T-helper 17 cell (primary cell): ENCODE data around the gene PTPRD. TPM values are rescaled to one million over a fixed set of nuclear protein-coding genes. Genes with fewer than 3 reads are reported as not detected.
A peak's percentile ranks its signal among the peaks of the same experiment; 100 is the strongest.

Experiments used
- ATAC-seq: fragments of 150-1000 bp; cut with Tn5 transposase; 2 replicates; pipeline ENCODE4 v1.10.0; 2021; ENCODE audit warnings: mild to moderate bottlenecking, moderate library complexity
- DNase-seq, 3 donors: peaks; one replicate each; pipeline versions ENCODE4 v3.0.0 to v3.0.0-alpha.2; 2020 to 2021
- H3K9me3 ChIP-seq: one replicate; pipeline ENCODE4 v1.7.0; 2013; ENCODE audit warnings: low read length, mild to moderate bottlenecking; ENCODE audit not compliant: control insufficient read depth, poor library complexity, severe bottlenecking
- H3K27ac Mint-ChIP-seq: one replicate; pipeline ENCODE4 v1.8.0; 2022; ENCODE audit warnings: mild to moderate bottlenecking, moderate library complexity, mixed read lengths
- H3K27me3 Mint-ChIP-seq: one replicate; pipeline ENCODE4 v1.8.0; 2022; ENCODE audit warnings: mixed read lengths
- H3K36me3 Mint-ChIP-seq: one replicate; pipeline ENCODE4 v1.8.0; 2022; ENCODE audit warnings: low read depth, mixed read lengths
- H3K4me1 Mint-ChIP-seq: one replicate; pipeline ENCODE4 v1.8.0; 2022; ENCODE audit warnings: mild to moderate bottlenecking, mixed read lengths
- H3K4me3 Mint-ChIP-seq: one replicate; pipeline ENCODE4 v1.8.0; 2022; ENCODE audit warnings: mild to moderate bottlenecking, moderate library complexity, mixed read lengths
- total RNA-seq, 4 donors: library from RNA in 2 of 4; stranded (reverse) in 2 of 4; gene quantifications; one replicate each; pipeline ENCODE4 v1.2.3 and lab custom pipeline; 2022 to 2026

PTPRD gene
- not detected for total RNA-seq
- 0 to 0.08 reads per million in 2 donors for total RNA-seq (lab: John Stamatoyannopoulos, UW)

GRCh38 chr9:10612641-10613398, at the start of gene PTPRD:
Gene PTPRD, minus strand, starts transcription at chr9:10613002.
- DNase-seq (no peak), ATAC-seq (no peak)
- H3K4me1 Mint-ChIP-seq, result no peaks in the 10 kb centered on the region
- H3K36me3 Mint-ChIP-seq, result no peaks in the 10 kb centered on the region
- H3K9me3 ChIP-seq, result no peaks in the 10 kb centered on the region
- H3K27me3 Mint-ChIP-seq, result peaks cover 16% of the 10 kb centered on the region
- peak within 1 kb of the TSS; percentile 25 for H3K4me3 Mint-ChIP-seq
- H3K27ac Mint-ChIP-seq, result no peak within 1 kb of the TSS

GRCh38 chr9:10661994-10662393, 49.2 kb upstream of the PTPRD start:
- H3K9me3 ChIP-seq, result no peaks in the 10 kb centered on the region
- DNase-seq (no peak), ATAC-seq (no peak)
- no peaks in the 10 kb centered on the region for H3K27me3 Mint-ChIP-seq
- no peak overlapping the region for H3K4me3 Mint-ChIP-seq
- no peak overlapping the region for H3K27ac Mint-ChIP-seq
- H3K4me1 Mint-ChIP-seq, result no peaks in the 10 kb centered on the region
- no peaks in the 10 kb centered on the region for H3K36me3 Mint-ChIP-seq

GRCh38 chr9:10661376-10661775, 48.6 kb upstream of the PTPRD start:
- Mint-ChIP-seq H3K27me3 (no peaks in the 10 kb centered on the region), H3K36me3 (no peaks in the 10 kb centered on the region), H3K4me3 (no peak overlapping the region), H3K27ac (no peak overlapping the region), H3K4me1 (no peaks in the 10 kb centered on the region)
- ATAC-seq, result no peak
- DNase-seq, result no peak
- no peaks in the 10 kb centered on the region for H3K9me3 ChIP-seq

- Mint-ChIP-seq H3K27me3 (no peaks in the 10 kb centered on the region), H3K27ac (no peak overlapping the region)
Observed at GRCh38 chr9:10651012-10651411, 38.2 kb upstream of the PTPRD start.

GRCh38 chr9:10649076-10649475, 36.3 kb upstream of the PTPRD start:
- DNase-seq, result no peak
- no peaks in the 10 kb centered on the region for H3K9me3 ChIP-seq
- no peak for ATAC-seq

More at GRCh38 chr9:10651012-10651411, 38.2 kb upstream of the PTPRD start:
- no peaks in the 10 kb centered on the region for H3K4me1 Mint-ChIP-seq
- H3K4me3 Mint-ChIP-seq, result no peak overlapping the region
- H3K9me3 ChIP-seq, result no peaks in the 10 kb centered on the region
- ATAC-seq, result no peak
- no peak for DNase-seq
- H3K36me3 Mint-ChIP-seq, result no peaks in the 10 kb centered on the region

GRCh38 chr9:10633785-10634184, 21.0 kb upstream of the PTPRD start:
- no peaks in the 10 kb centered on the region for H3K9me3 ChIP-seq
- no peaks in the 10 kb centered on the region for H3K36me3 Mint-ChIP-seq

More at GRCh38 chr9:10649076-10649475, 36.3 kb upstream of the PTPRD start:
- H3K4me3 Mint-ChIP-seq, result no peak overlapping the region
- H3K27me3 Mint-ChIP-seq, result no peaks in the 10 kb centered on the region
- H3K4me1 Mint-ChIP-seq, result no peaks in the 10 kb centered on the region
- H3K27ac Mint-ChIP-seq, result no peak overlapping the region
- H3K36me3 Mint-ChIP-seq, result no peaks in the 10 kb centered on the region

GRCh38 chr9:10614196-10614800, 1.5 kb upstream of the PTPRD start:
- Mint-ChIP-seq H3K27ac (no peak overlapping the region), H3K27me3 (peaks cover 16% of the 10 kb centered on the region), H3K4me3 (no peak overlapping the region), H3K4me1 (no peaks in the 10 kb centered on the region), H3K36me3 (no peaks in the 10 kb centered on the region)
- H3K9me3 ChIP-seq, result no peaks in the 10 kb centered on the region
- ATAC-seq, result no peak
- no peak for DNase-seq

More at GRCh38 chr9:10633785-10634184, 21.0 kb upstream of the PTPRD start:
- H3K4me1 Mint-ChIP-seq, result no peaks in the 10 kb centered on the region
- no peaks in the 10 kb centered on the region for H3K27me3 Mint-ChIP-seq
- no peak for ATAC-seq
- H3K4me3 Mint-ChIP-seq, result no peak overlapping the region
- H3K27ac Mint-ChIP-seq, result no peak overlapping the region
- no peak for DNase-seq

GRCh38 chr9:10613419-10613818, 617 bp upstream of the PTPRD start:
- H3K9me3 ChIP-seq, result no peaks in the 10 kb centered on the region
- DNase-seq, result no peak
- H3K36me3 Mint-ChIP-seq, result no peaks in the 10 kb centered on the region
- no peak overlapping the region for H3K27ac Mint-ChIP-seq
- H3K4me1 Mint-ChIP-seq, result no peaks in the 10 kb centered on the region
- H3K27me3 Mint-ChIP-seq, result peaks cover 16% of the 10 kb centered on the region
- H3K4me3 Mint-ChIP-seq, result no peak overlapping the region
- ATAC-seq, result no peak

GRCh38 chr9:10605388-10605787, 7.4 kb downstream of the PTPRD start:
- Mint-ChIP-seq H3K4me1 (no peaks in the 10 kb centered on the region), H3K36me3 (no peaks in the 10 kb centered on the region), H3K4me3 (no peak overlapping the region), H3K27me3 (no peaks in the 10 kb centered on the region), H3K27ac (no peak overlapping the region)
- DNase-seq, result no peak
- no peak for ATAC-seq
- no peaks in the 10 kb centered on the region for H3K9me3 ChIP-seq

GRCh38 chr9:10604927-10605326, 7.9 kb downstream of the PTPRD start:
- no peaks in the 10 kb centered on the region for H3K4me1 Mint-ChIP-seq
- H3K36me3 Mint-ChIP-seq, result no peaks in the 10 kb centered on the region
- no peaks in the 10 kb centered on the region for H3K27me3 Mint-ChIP-seq
- H3K9me3 ChIP-seq, result no peaks in the 10 kb centered on the region
- ATAC-seq, result no peak
- no peak for DNase-seq
- no peak overlapping the region for H3K4me3 Mint-ChIP-seq
- no peak overlapping the region for H3K27ac Mint-ChIP-seq

GRCh38 chr9:10597801-10598200, 15.0 kb downstream of the PTPRD start:
- no peak overlapping the region for H3K27ac Mint-ChIP-seq
- no peaks in the 10 kb centered on the region for H3K9me3 ChIP-seq
- H3K27me3 Mint-ChIP-seq, result no peaks in the 10 kb centered on the region
- H3K4me3 Mint-ChIP-seq, result no peak overlapping the region
- no peak for DNase-seq
- no peaks in the 10 kb centered on the region for H3K36me3 Mint-ChIP-seq
- ATAC-seq, result no peak
- H3K4me1 Mint-ChIP-seq, result no peaks in the 10 kb centered on the region

GRCh38 chr9:10594482-10594881, 18.3 kb downstream of the PTPRD start:
- Mint-ChIP-seq H3K36me3 (no peaks in the 10 kb centered on the region), H3K27me3 (no peaks in the 10 kb centered on the region), H3K4me1 (no peaks in the 10 kb centered on the region), H3K27ac (no peak overlapping the region), H3K4me3 (no peak overlapping the region)
- no peaks in the 10 kb centered on the region for H3K9me3 ChIP-seq
- no peak for ATAC-seq
- DNase-seq, result no peak

- no peak for DNase-seq
- ATAC-seq, result no peak
- H3K4me1 Mint-ChIP-seq, result no peaks in the 10 kb centered on the region
- no peaks in the 10 kb centered on the region for H3K27me3 Mint-ChIP-seq
- H3K27ac Mint-ChIP-seq, result no peak overlapping the region
- no peak overlapping the region for H3K4me3 Mint-ChIP-seq
- H3K36me3 Mint-ChIP-seq, result no peaks in the 10 kb centered on the region
- H3K9me3 ChIP-seq, result no peaks in the 10 kb centered on the region
Observed at GRCh38 chr9:10586407-10586806, 26.4 kb downstream of the PTPRD start.

GRCh38 chr9:10571699-10572098, 41.1 kb downstream of the PTPRD start:
- no peak overlapping the region for H3K4me3 Mint-ChIP-seq
- no peaks in the 10 kb centered on the region for H3K9me3 ChIP-seq
- H3K27me3 Mint-ChIP-seq, result no peaks in the 10 kb centered on the region
- H3K36me3 Mint-ChIP-seq, result no peaks in the 10 kb centered on the region
- DNase-seq (no peak), ATAC-seq (no peak)
- H3K4me1 Mint-ChIP-seq, result no peaks in the 10 kb centered on the region
- H3K27ac Mint-ChIP-seq, result no peak overlapping the region
